Thymus (tissue), 11 donors: Measurements from ENCODE around the gene SH2D6. TPM values are rescaled to one million over a fixed set of nuclear protein-coding genes. Genes with fewer than 3 reads are reported as not detected.

Source experiments
- DNase-seq, 9 donors: peaks; one replicate each; pipeline ENCODE4 v3.0.0-alpha.2; 2013; ENCODE audit warnings: low spot score in 9 of 9, low read depth in 6 of 9, missing footprints in 1 of 9
- H3K27ac ChIP-seq, 2 donors: one replicate each; pipeline ENCODE4 v1.5.1; 2013; ENCODE audit warnings: control low read depth in 1 of 2, low read depth in 1 of 2, low read length in 1 of 2, mild to moderate bottlenecking in 1 of 2, moderate library complexity in 1 of 2
- H3K27me3 ChIP-seq, 2 donors: one replicate each; pipeline ENCODE4 v1.5.1; 2013; ENCODE audit warnings: low read length in 1 of 2; ENCODE audit not compliant: control insufficient read depth in 2 of 2, insufficient read depth in 1 of 2
- H3K36me3 ChIP-seq, 2 donors: one replicate each; pipeline ENCODE4 v1.5.1; 2013; ENCODE audit warnings: low read length in 1 of 2, mild to moderate bottlenecking in 1 of 2, moderate library complexity in 1 of 2; ENCODE audit not compliant: control insufficient read depth in 2 of 2, insufficient read depth in 2 of 2
- H3K4me1 ChIP-seq, 2 donors: one replicate each; pipeline ENCODE4 v1.5.1; 2013; ENCODE audit warnings: low read length in 2 of 2; ENCODE audit not compliant: control insufficient read depth in 2 of 2, insufficient read depth in 2 of 2
- H3K4me3 ChIP-seq, 2 donors: one replicate each; pipeline ENCODE4 v1.5.1; 2013; ENCODE audit warnings: low read length in 2 of 2, control low read depth in 1 of 2, mild to moderate bottlenecking in 1 of 2
- H3K9me3 ChIP-seq, 2 donors: one replicate each; pipeline ENCODE4 v1.5.1; 2013; ENCODE audit warnings: low read length in 1 of 2, mild to moderate bottlenecking in 1 of 2; ENCODE audit not compliant: control insufficient read depth in 2 of 2, insufficient read depth in 1 of 2
- WGBS: extraction: QIAGEN DNeasy Blood & Tissue Kit; methylation state at CpG from one replicate; pipeline ENCODE4 v1.1.7; 2013; 5-methylcytosine and 5-hydroxymethylcytosine counted together
- polyA plus RNA-seq: library from polyadenylated mRNA; stranded (reverse); fragments of 200-250 nt; gene quantifications from one replicate; pipeline ENCODE4 v1.2.3, GENCODE V29; 2013
- total RNA-seq: library from RNA; stranded (reverse); fragments of 120-200 nt; gene quantifications from one replicate; pipeline ENCODE4 v1.2.4, GENCODE V29; 2013
- donor health status: healthy.

Gene SH2D6
- total and polyA plus RNA-seq, 2 donors, result 0.33 to 0.55 TPM

- no peak overlapping the region for H3K27ac ChIP-seq
Measured at GRCh38 chr2:85414761-85415553, 3.6 kb upstream of the SH2D6 start.

GRCh38 chr2:85415980-85416650, 2.4 kb upstream of the SH2D6 start:
- DNase-seq, result no peak
- Histone ChIP-seq H3K27ac (no peak overlapping the region), H3K27me3 (peaks cover 0 to 10% of the 10 kb centered on the region in 2 donors), H3K36me3 (no peaks in the 10 kb centered on the region), H3K9me3 (peaks cover 0 to 7% of the 10 kb centered on the region in 2 donors), H3K4me1 (peaks cover 16 to 62% of the 10 kb centered on the region in 2 donors), H3K4me3 (no peak overlapping the region)
- WGBS, result 95% methylated on average over 12 of the region's 12 CpGs

More at GRCh38 chr2:85414761-85415553, 3.6 kb upstream of the SH2D6 start:
- Histone ChIP-seq H3K36me3 (no peaks in the 10 kb centered on the region), H3K4me3 (no peak overlapping the region), H3K4me1 (peaks cover 18 to 60% of the 10 kb centered on the region in 2 donors), H3K27me3 (peaks cover 0 to 10% of the 10 kb centered on the region in 2 donors), H3K9me3 (peaks cover 0 to 7% of the 10 kb centered on the region in 2 donors)
- no peak for DNase-seq
- 95% methylated on average over 7 of the region's 7 CpGs for WGBS

- Histone ChIP-seq H3K27ac (peak overlapping the region; percentile 89 to 93), H3K4me3 (peak overlapping the region; percentile 70 to 78), H3K9me3 (peaks cover 0 to 7% of the 10 kb centered on the region in 2 donors), H3K4me1 (peaks cover 16 to 56% of the 10 kb centered on the region in 2 donors), H3K27me3 (no peaks in the 10 kb centered on the region), H3K36me3 (no peaks in the 10 kb centered on the region)
- WGBS, result 83% methylated on average over 17 of the region's 17 CpGs
- no peak for DNase-seq
Measured at GRCh38 chr2:85419009-85419675, 628 bp downstream of the SH2D6 start.

GRCh38 chr2:85420536-85421259, 2.2 kb downstream of the SH2D6 start:
- peaks cover 0 to 7% of the 10 kb centered on the region in 2 donors for H3K9me3 ChIP-seq
- H3K27me3 ChIP-seq, result no peaks in the 10 kb centered on the region
- peak overlapping the region; percentile 18 to 43 for H3K27ac ChIP-seq
- WGBS, result 35% methylated on average over 22 of the region's 22 CpGs
- no peaks in the 10 kb centered on the region for H3K36me3 ChIP-seq
- peaks cover 16 to 44% of the 10 kb centered on the region in 2 donors for H3K4me1 ChIP-seq
- DNase-seq, result peak; percentile 66 to 92 (median 82)
- no peak overlapping the region for H3K4me3 ChIP-seq

GRCh38 chr2:85421260-85422071, 3.0 kb downstream of the SH2D6 start:
- DNase-seq, result no peak
- Histone ChIP-seq H3K27ac (peak overlapping the region in 1 of 2 donors; percentile 18), H3K9me3 (peaks cover 0 to 7% of the 10 kb centered on the region in 2 donors), H3K36me3 (no peaks in the 10 kb centered on the region), H3K27me3 (no peaks in the 10 kb centered on the region), H3K4me3 (no peak overlapping the region), H3K4me1 (peaks cover 16 to 41% of the 10 kb centered on the region in 2 donors)
- 93% methylated on average over 13 of the region's 13 CpGs for WGBS

- no peaks in the 10 kb centered on the region for H3K27me3 ChIP-seq
- no peaks in the 10 kb centered on the region for H3K36me3 ChIP-seq
- H3K27ac ChIP-seq, result no peak overlapping the region
- H3K4me1 ChIP-seq, result peaks cover 16 to 41% of the 10 kb centered on the region in 2 donors
- H3K9me3 ChIP-seq, result peaks cover 0 to 7% of the 10 kb centered on the region in 2 donors
- WGBS, result 89% methylated on average over 2 of the region's 2 CpGs
- no peak for DNase-seq
- no peak overlapping the region for H3K4me3 ChIP-seq
Measured at GRCh38 chr2:85422072-85422457, 3.6 kb downstream of the SH2D6 start.

GRCh38 chr2:85423525-85423924, 5.0 kb downstream of the SH2D6 start:
- no peak overlapping the region for H3K27ac ChIP-seq
- peaks cover 0 to 5% of the 10 kb centered on the region in 2 donors for H3K9me3 ChIP-seq
- H3K4me3 ChIP-seq, result no peak overlapping the region
- DNase-seq, result no peak
- WGBS, result 52% methylated on average over 5 of the region's 5 CpGs
- H3K36me3 ChIP-seq, result no peaks in the 10 kb centered on the region
- H3K4me1 ChIP-seq, result peaks cover 12 to 41% of the 10 kb centered on the region in 2 donors
- H3K27me3 ChIP-seq, result no peaks in the 10 kb centered on the region

- Histone ChIP-seq H3K27me3 (no peaks in the 10 kb centered on the region), H3K36me3 (no peaks in the 10 kb centered on the region), H3K27ac (no peak overlapping the region), H3K9me3 (no peaks in the 10 kb centered on the region), H3K4me1 (peaks cover 10 to 28% of the 10 kb centered on the region in 2 donors), H3K4me3 (no peak overlapping the region)
- no peak for DNase-seq
- 97% methylated on average over 3 of the region's 3 CpGs for WGBS
Measured at GRCh38 chr2:85425588-85425987, 7.1 kb downstream of the SH2D6 start.
